Measurements from ENCODE around the gene PIGZ. TPM values are rescaled to one million over a fixed set of nuclear protein-coding genes. Genes with fewer than 3 reads are reported as not detected.

PIGZ gene
- total and polyA plus RNA-seq, 12 donors = 2.2 to 7.7 (median 6.0) TPM

DNA sequence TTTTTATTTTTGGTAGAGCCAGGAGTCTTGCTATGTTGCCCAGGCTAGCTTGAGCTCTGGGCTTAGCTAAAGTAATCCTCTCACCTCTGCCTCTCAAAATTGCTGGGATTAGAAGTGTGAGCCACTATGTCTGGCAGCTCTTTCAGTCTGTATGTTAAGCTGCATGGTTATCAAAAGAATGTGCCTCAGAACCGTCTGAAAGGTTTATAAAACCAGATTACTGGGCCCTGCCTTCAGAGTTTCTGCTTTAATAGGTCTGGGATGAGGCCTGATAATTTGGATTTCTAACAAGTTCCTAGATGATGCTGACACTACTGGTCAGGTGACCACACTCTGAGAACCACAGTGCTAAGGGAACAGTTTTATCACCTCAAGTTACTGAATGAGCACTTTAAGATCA, 66.3 kb downstream of the PIGZ start:
- peaks cover 0 to 82% (median 60%) of the 10 kb centered on the region in 9 donors for H3K36me3 ChIP-seq
- H3K9me3 ChIP-seq = no peaks in the 10 kb centered on the region
- WGBS, 2 donors = 64 to 84% methylated on average over 1 of the region's 1 CpG
- ATAC-seq (no peak), DNase-seq (no peak)
- no peak overlapping the region for H3K27ac ChIP-seq
- TF ChIP-seq, protein P1, sequence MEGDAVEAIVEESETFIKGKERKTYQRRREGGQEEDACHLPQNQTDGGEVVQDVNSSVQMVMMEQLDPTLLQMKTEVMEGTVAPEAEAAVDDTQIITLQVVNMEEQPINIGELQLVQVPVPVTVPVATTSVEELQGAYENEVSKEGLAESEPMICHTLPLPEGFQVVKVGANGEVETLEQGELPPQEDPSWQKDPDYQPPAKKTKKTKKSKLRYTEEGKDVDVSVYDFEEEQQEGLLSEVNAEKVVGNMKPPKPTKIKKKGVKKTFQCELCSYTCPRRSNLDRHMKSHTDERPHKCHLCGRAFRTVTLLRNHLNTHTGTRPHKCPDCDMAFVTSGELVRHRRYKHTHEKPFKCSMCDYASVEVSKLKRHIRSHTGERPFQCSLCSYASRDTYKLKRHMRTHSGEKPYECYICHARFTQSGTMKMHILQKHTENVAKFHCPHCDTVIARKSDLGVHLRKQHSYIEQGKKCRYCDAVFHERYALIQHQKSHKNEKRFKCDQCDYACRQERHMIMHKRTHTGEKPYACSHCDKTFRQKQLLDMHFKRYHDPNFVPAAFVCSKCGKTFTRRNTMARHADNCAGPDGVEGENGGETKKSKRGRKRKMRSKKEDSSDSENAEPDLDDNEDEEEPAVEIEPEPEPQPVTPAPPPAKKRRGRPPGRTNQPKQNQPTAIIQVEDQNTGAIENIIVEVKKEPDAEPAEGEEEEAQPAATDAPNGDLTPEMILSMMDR (IDR thresholded peaks at IDR 0.05) = no peak
- H3K4me1 ChIP-seq = no peaks in the 10 kb centered on the region
- H3K4me3 ChIP-seq = no peak overlapping the region
- no peaks in the 10 kb centered on the region for H3K27me3 ChIP-seq
- intact Hi-C loops (cut with DNase I) = no loop called here

DNA sequence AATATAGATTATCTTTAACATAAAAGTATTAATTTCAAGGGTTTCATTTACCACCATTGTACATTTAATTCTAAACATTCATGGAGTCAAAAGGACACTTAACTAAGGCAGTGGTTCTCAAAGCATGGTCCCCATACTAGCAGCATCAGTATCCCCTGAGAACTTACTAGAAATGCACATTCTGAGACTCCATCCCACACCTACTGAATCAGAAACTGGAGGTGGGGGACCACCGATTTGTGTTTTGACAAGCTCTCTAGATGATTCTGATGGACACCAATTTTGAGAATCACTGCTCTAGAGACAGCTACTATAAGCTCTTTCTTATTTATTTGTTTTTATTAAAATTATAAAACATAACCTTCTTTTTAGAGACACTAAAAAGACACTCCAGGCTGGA, 66.9 kb downstream of the PIGZ start:
- no peaks in the 10 kb centered on the region for H3K9me3 ChIP-seq
- H3K4me3 ChIP-seq = no peak overlapping the region
- 87 to 94% methylated on average over 1 of the region's 1 CpG for WGBS, 2 donors
- H3K4me1 ChIP-seq = no peaks in the 10 kb centered on the region
- no peak for ATAC-seq
- H3K27me3 ChIP-seq = no peaks in the 10 kb centered on the region
- no peak for DNase-seq
- peaks cover 0 to 77% (median 60%) of the 10 kb centered on the region in 9 donors for H3K36me3 ChIP-seq
- H3K27ac ChIP-seq = no peak overlapping the region
- TF ChIP-seq, protein P1 (IDR thresholded peaks at IDR 0.05) = no peak
- intact Hi-C loops (cut with DNase I) = no loop called here

Other genes with a start within 250 kb of the PIGZ start
- 10 to 100 TPM; 44.0 to 62.2 (median 54.7) TPM for gene PAK2, start 229.0 kb downstream of the PIGZ start, total RNA-seq
- gene PAK2, start 229.0 kb downstream of the PIGZ start, polyA plus RNA-seq = 10 to 100 TPM; 14.5 to 23.0 TPM
- 10 to 100 TPM; 15.2 to 24.9 (median 20.6) TPM for gene SENP5, start 100.9 kb downstream of the PIGZ start, total RNA-seq
- gene SENP5, start 100.9 kb downstream of the PIGZ start, polyA plus RNA-seq = 1 to 10 TPM; 5.8 to 6.4 TPM
- gene NCBP2, start 26.3 kb downstream of the PIGZ start, total RNA-seq = 10 to 100 TPM; 28.3 to 48.1 (median 34.8) TPM
- gene NCBP2, start 26.3 kb downstream of the PIGZ start, polyA plus RNA-seq = 10 to 100 TPM; 28.2 to 42.0 TPM
- 10 to 100 TPM in 3 of 10 donors, 1 to 10 TPM in 7; 2.5 to 27.5 (median 6.3) TPM for gene MELTF, start 61.0 kb upstream of the PIGZ start, total RNA-seq
- gene MELTF, start 61.0 kb upstream of the PIGZ start, polyA plus RNA-seq = 10 to 100 TPM in 1 of 2 donors, 1 to 10 TPM in 1; 8.5 to 31.4 TPM

Data from heart right ventricle (tissue), 16 donors.